ENCODE measurements around the gene CHRNA10. TPM values are rescaled to one million over a fixed set of nuclear protein-coding genes. Genes with fewer than 3 reads are reported as not detected.
A peak's percentile ranks its signal among the peaks of the same experiment; 100 is the strongest.

Gene CHRNA10
- total RNA-seq, 6 experiments from 2014 or later = 0.25 to 1.2 (median 0.41) TPM

DNA sequence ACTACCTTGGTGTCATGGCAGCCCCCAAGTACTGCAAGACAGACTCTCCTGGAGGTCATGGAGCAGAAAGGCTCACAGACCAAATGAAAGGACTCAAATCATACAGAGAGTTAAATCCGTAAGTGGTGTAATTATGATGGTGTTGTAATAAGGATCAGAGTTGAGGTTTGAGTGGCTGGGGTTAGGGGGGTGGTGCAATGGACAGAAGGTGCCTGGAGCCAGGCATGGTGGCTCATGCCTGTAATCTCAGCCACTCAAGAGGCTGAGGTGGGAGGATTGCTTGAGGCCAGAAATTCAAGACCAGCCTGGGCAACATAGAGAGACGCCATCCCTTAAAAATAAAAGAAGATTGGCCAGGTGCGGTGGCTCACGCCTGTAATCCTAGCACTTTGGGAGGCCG is 48.1 kb downstream of the CHRNA10 start:
- H3K36me3 ChIP-seq = no peaks in the 10 kb centered on the region
- H3K27me3 ChIP-seq = no peaks in the 10 kb centered on the region
- no peak for ATAC-seq
- TF ChIP-seq, protein P1, sequence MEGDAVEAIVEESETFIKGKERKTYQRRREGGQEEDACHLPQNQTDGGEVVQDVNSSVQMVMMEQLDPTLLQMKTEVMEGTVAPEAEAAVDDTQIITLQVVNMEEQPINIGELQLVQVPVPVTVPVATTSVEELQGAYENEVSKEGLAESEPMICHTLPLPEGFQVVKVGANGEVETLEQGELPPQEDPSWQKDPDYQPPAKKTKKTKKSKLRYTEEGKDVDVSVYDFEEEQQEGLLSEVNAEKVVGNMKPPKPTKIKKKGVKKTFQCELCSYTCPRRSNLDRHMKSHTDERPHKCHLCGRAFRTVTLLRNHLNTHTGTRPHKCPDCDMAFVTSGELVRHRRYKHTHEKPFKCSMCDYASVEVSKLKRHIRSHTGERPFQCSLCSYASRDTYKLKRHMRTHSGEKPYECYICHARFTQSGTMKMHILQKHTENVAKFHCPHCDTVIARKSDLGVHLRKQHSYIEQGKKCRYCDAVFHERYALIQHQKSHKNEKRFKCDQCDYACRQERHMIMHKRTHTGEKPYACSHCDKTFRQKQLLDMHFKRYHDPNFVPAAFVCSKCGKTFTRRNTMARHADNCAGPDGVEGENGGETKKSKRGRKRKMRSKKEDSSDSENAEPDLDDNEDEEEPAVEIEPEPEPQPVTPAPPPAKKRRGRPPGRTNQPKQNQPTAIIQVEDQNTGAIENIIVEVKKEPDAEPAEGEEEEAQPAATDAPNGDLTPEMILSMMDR (IDR thresholded peaks at IDR 0.05) = no peak
- no peak for TF ChIP-seq POLR2A (IDR thresholded peaks at IDR 0.05)
- no peak overlapping the region for H3K27ac ChIP-seq
- DNase-seq = no peak
- 82% methylated on average over 5 of the region's 5 CpGs for WGBS (ENCODE audit: insufficient coverage, low coverage, low lambda C conversion rate, missing lambda C conversion rate)
- H3K4me3 ChIP-seq = no peak overlapping the region
- H3K9me3 ChIP-seq = no peaks in the 10 kb centered on the region
- intact Hi-C loops (cut with DNase I) = no loop called here
- H3K4me1 ChIP-seq = no peaks in the 10 kb centered on the region

DNA sequence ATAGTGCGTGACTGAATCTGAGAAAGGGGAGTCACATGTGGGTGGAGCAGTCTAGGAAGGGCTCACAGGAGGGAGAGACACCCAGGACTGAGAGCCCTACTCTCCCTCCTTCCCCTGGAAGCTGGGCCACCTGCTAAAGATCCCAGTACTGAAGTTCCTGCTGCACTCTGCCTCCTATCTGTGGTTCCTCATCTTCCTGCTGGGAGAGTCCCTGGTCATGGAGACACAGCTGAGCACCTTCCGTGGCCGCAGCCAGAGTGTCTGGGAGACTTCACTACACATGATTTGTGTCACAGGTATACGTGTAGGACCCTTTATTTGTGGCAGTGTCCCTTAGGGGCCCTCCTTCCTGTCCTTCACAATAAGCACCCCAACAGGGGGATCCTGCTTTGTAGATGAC is 48.7 kb downstream of the CHRNA10 start:
- no peaks in the 10 kb centered on the region for H3K36me3 ChIP-seq
- no peak overlapping the region for H3K4me3 ChIP-seq
- DNase-seq (no peak), ATAC-seq (no peak)
- H3K9me3 ChIP-seq = no peaks in the 10 kb centered on the region
- H3K27me3 ChIP-seq = no peaks in the 10 kb centered on the region
- no peaks in the 10 kb centered on the region for H3K4me1 ChIP-seq
- 63% methylated on average over 3 of the region's 4 CpGs for WGBS (ENCODE audit: insufficient coverage, low coverage, low lambda C conversion rate, missing lambda C conversion rate)
- TF ChIP-seq, protein P1 (IDR thresholded peaks at IDR 0.05) = no peak
- TF ChIP-seq POLR2A (IDR thresholded peaks at IDR 0.05) = no peak
- intact Hi-C loops (cut with DNase I) = no loop called here
- H3K27ac ChIP-seq = no peak overlapping the region

DNA sequence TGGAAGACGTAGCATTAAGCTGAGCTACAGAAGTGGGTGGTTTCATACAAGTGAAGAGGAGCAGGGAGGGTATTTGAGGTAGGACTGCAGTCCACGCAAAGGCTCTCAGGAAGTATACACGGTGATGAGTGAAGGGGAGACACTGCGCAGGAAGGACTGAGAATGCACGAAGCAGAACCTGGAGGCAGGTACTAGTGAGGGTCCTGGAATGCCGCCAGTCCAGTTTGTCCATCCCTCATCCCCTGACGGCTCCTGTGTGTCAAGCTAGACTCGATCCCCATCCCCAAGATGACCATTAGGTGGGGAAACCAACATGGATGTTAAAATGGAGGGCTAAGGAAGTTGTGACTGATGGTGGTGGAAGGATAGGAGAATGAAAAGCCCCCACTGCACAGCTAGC is 53.2 kb downstream of the CHRNA10 start:
- H3K9me3 ChIP-seq = no peaks in the 10 kb centered on the region
- ATAC-seq (no peak), DNase-seq (peak in 1 of 3 donors; percentile 36)
- H3K27ac ChIP-seq = no peak overlapping the region
- H3K36me3 ChIP-seq = no peaks in the 10 kb centered on the region
- intact Hi-C loops (cut with DNase I) = no loop called here
- no peak overlapping the region for H3K4me3 ChIP-seq
- H3K27me3 ChIP-seq = no peaks in the 10 kb centered on the region
- H3K4me1 ChIP-seq = no peaks in the 10 kb centered on the region
- 39% methylated on average over 2 of the region's 8 CpGs for whole genome bisulfite sequencing (ENCODE audit: insufficient coverage, low coverage, low lambda C conversion rate, missing lambda C conversion rate)
- TF ChIP-seq, protein P1 (IDR thresholded peaks at IDR 0.05) = no peak
- TF ChIP-seq POLR2A (IDR thresholded peaks at IDR 0.05) = no peak

DNA sequence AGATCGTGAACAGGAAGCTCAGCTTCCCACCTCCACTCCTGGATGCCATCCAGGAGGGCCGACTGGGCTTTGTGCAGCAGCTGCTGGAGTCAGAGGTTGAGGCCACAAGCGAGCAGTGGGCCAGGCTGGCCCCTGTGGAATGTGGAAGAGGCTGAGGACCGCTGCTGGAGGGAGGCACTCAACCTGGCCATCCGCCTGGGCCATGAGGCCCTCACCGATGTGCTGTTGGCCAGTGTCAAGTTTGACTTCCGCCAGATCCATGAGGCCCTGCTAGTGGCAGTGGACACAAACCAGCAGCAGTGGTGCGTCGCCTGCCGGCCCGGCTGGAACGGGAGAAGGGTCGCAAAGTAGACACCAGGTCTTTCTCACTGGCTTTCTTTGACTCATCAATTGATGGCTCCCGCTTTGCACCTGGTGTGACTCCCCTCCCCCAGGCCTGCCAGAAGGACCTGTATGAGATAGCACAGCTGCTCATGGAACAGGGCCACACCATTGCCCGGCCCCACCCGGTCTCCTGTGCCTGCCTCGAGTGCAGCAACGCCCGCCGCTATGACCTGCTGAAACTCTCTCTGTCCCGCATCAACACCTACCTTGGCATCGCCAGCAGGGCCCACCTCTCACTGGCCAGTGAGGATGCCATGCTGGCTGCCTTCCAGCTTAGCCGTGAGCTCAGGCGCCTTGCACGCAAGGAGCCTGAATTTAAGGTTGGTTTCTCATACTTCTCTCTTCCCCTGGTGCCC is 54.3 kb downstream of the CHRNA10 start:
- Histone ChIP-seq H3K27me3 (no peaks in the 10 kb centered on the region), H3K4me1 (no peaks in the 10 kb centered on the region), H3K36me3 (no peaks in the 10 kb centered on the region), H3K27ac (no peak overlapping the region), H3K4me3 (no peak overlapping the region), H3K9me3 (no peaks in the 10 kb centered on the region)
- WGBS (ENCODE audit: insufficient coverage, low coverage, low lambda C conversion rate, missing lambda C conversion rate) = 87% methylated on average over 5 of the region's 25 CpGs
- no peak for ATAC-seq
- no peak for TF ChIP-seq POLR2A (IDR thresholded peaks at IDR 0.05)
- TF ChIP-seq, protein P1 (IDR thresholded peaks at IDR 0.05) = no peak
- intact Hi-C loops (cut with DNase I) = no loop called here
- DNase-seq = peak in 1 of 3 donors; percentile 39
